Stimulated activated CD8-positive, alpha-beta memory T cell treated with anti-CD3 and anti-CD28 coated beads, Interleukin-15, amount 100 ng/mL, for 4 hours (primary cell): ENCODE measurements around the gene GLB1L.

Experiments
- DNase-seq, 2 donors: peaks; one replicate each; pipeline ENCODE4 v3.0.0-alpha.2; 2020; ENCODE audit warnings: low read depth in 2 of 2

The GLB1L gene

GRCh38 chr2:219252900-219253752 is 7.9 kb upstream of the GLB1L start, which contains the start of gene TUBA4B:
Gene TUBA4B (plus strand): TSS chr2:219253243. CDS start chr2:219253408, 165 bp downstream.
- DNase-seq, result peak in 1 of 2 donors; percentile 7

GRCh38 chr2:219252570-219252899 is 7.3 kb upstream of the GLB1L start:
- peak in 1 of 2 donors; percentile 18 for DNase-seq

- no peak for DNase-seq
Measured at GRCh38 chr2:219252084-219252483, 6.8 kb upstream of the GLB1L start.

GRCh38 chr2:219251656-219252055 is 6.4 kb upstream of the GLB1L start:
- DNase-seq, result no peak

GRCh38 chr2:219250049-219250781 is 5.0 kb upstream of the GLB1L start:
- DNase-seq, result no peak

- no peak for DNase-seq
Measured at GRCh38 chr2:219249203-219249980, 4.1 kb upstream of the GLB1L start.

- no peak for DNase-seq
Measured at GRCh38 chr2:219248845-219249202, 3.6 kb upstream of the GLB1L start.

- DNase-seq, result peak; percentile 47 to 74
Measured at GRCh38 chr2:219247678-219248642, 2.7 kb upstream of the GLB1L start.

GRCh38 chr2:219246559-219246958 is 1.3 kb upstream of the GLB1L start:
- no peak for DNase-seq

- no peak for DNase-seq
Measured at GRCh38 chr2:219245899-219246230, 621 bp upstream of the GLB1L start.

GRCh38 chr2:219244789-219245147 is 476 bp downstream of the GLB1L start:
- DNase-seq, result no peak

- no peak for DNase-seq
Measured at GRCh38 chr2:219243291-219243761, 1.9 kb downstream of the GLB1L start.

- no peak for DNase-seq
Measured at GRCh38 chr2:219234331-219234730, 10.9 kb downstream of the GLB1L start.

GRCh38 chr2:219230059-219230540 is 15.1 kb downstream of the GLB1L start:
- DNase-seq, result peak in 1 of 2 donors; percentile 16

- peak; percentile 96 to 98 for DNase-seq
Measured at GRCh38 chr2:219229305-219230058, 15.8 kb downstream of the GLB1L start, which contains the start of the genes ANKZF1 and ATG9A. Gene ANKZF1 (plus strand): TSS chr2:219229806. CDS start chr2:219230258, 452 bp downstream. Gene ATG9A (minus strand): TSS chr2:219229636. CDS start chr2:219228024, 1,612 bp downstream.

- no peak for DNase-seq
Measured at GRCh38 chr2:219228911-219229304, 16.3 kb downstream of the GLB1L start.

- DNase-seq, result no peak
Measured at GRCh38 chr2:219228041-219228910, 17.0 kb downstream of the GLB1L start.

GRCh38 chr2:219225350-219225749 is 19.9 kb downstream of the GLB1L start:
- no peak for DNase-seq
